ENCODE results near the gene ZNF536.

The ZNF536 gene

GRCh38 chr19:30371960-30372824, at the start of gene ZNF536:
Gene ZNF536, plus strand, starts transcription at chr19:30372384. Its CDS starts 71,179 bp downstream, at chr19:30443563.
- TF ChIP-seq, protein P1, sequence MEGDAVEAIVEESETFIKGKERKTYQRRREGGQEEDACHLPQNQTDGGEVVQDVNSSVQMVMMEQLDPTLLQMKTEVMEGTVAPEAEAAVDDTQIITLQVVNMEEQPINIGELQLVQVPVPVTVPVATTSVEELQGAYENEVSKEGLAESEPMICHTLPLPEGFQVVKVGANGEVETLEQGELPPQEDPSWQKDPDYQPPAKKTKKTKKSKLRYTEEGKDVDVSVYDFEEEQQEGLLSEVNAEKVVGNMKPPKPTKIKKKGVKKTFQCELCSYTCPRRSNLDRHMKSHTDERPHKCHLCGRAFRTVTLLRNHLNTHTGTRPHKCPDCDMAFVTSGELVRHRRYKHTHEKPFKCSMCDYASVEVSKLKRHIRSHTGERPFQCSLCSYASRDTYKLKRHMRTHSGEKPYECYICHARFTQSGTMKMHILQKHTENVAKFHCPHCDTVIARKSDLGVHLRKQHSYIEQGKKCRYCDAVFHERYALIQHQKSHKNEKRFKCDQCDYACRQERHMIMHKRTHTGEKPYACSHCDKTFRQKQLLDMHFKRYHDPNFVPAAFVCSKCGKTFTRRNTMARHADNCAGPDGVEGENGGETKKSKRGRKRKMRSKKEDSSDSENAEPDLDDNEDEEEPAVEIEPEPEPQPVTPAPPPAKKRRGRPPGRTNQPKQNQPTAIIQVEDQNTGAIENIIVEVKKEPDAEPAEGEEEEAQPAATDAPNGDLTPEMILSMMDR (IDR thresholded peaks at IDR 0.05; ENCODE audit: low read depth, low read length, missing control alignments) = no peak
- no peak for DNase-seq (ENCODE audit: low read depth)
- H3K4me3 ChIP-seq (ENCODE audit: low read depth, low read length) = no peak within 1 kb of the TSS

DNA sequence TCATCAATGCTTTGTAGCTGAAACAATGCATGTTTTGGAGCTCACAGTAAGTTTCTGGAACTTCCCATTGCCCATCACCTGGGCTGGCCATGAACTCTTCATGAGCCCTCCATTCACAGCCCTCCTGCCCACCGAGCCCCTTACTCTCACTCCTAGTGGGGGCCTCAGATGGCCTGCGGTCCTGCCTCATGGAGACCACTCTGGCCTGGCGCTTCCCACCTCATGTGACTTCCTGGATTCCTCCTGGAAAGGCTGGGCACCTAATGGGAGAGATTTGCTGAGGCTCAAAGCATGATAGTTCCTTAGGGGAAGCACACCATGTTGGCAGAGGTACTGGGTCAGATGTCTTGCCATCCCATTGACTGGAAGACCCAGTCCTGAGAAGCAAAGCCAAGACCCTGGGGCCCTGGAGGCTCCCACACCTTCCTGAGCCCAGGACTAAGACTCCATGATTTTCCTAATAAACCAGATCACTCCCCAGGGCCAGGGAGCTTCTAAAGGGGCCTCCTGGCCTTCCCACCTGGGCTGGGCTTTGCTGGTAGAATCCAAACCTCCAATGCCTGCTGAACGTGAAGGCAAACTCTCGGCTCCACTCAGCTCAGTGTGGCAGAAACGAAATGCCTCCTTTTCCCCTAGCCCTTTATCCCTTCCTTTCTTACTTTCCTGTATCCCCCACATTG, 49.4 kb upstream of the ZNF536 start:
- TF ChIP-seq, protein P1 (IDR thresholded peaks at IDR 0.05; ENCODE audit: low read depth, low read length, missing control alignments) = no peak
- DNase-seq (ENCODE audit: low read depth) = no peak
- no peak overlapping the region for H3K4me3 ChIP-seq (ENCODE audit: low read depth, low read length)

DNA sequence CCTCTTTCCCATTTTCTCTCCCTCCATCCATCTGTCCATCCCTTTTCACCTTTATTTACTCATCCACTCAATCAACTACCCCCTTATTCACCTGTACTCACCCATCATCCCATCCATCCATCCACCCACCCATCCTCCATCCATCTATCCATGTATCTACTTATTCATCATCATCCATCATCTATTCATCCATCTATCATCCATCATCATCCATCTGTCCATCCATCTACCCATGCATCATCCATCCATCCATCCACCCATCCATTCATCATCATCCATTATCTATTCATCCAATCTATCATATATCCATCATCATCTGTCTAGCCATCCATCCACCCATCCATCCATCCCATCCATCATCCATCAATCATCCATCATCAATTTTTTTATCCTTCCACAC, 48.3 kb upstream of the ZNF536 start:
- TF ChIP-seq, protein P1 (IDR thresholded peaks at IDR 0.05; ENCODE audit: low read depth, low read length, missing control alignments) = no peak
- DNase-seq (ENCODE audit: low read depth) = no peak
- H3K4me3 ChIP-seq (ENCODE audit: low read depth, low read length) = no peak overlapping the region

- no peak overlapping the region for H3K4me3 ChIP-seq (ENCODE audit: low read depth, low read length)
- TF ChIP-seq, protein P1 (IDR thresholded peaks at IDR 0.05; ENCODE audit: low read depth, low read length, missing control alignments) = no peak
- no peak for DNase-seq (ENCODE audit: low read depth)
These were observed 47.2 kb upstream of the ZNF536 start for GRCh38 chr19:30324982-30325381.

DNA sequence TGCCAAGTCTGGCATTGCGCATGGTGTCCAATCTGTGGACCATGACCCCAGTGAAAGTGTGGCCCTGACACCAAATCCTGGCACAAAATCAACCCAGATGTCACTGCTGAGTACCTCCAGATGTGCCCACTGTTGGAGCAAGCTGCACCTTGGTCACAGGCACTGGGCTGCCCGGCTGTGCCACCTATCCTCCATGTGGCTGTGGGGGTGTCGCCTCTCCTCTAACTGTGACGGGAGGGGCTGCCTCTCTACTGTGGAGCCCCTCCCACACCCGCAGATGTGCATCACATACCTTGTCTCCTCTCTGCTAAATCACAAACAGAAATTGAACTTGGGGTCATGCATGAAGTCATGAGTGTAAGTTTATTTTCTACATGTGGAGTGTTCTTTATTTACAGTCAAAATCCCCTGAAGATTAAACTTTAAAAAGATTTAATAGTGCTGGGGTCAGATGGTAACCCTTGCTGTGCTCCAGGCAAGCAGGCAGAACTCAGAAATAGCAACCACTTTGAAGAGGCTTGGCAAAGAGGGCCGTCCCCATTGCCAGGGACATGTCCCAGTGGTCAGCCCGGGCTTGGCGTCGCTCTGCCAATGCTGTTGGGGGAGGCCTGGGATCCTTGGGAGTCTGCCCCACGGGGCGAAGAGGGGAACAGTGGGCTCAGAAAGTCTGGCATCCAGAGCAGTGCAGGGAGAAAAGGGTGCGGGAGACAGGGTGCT, 46.4 kb upstream of the ZNF536 start:
- TF ChIP-seq, protein P1 (IDR thresholded peaks at IDR 0.05; ENCODE audit: low read depth, low read length, missing control alignments) = no peak
- H3K4me3 ChIP-seq (ENCODE audit: low read depth, low read length) = no peak overlapping the region
- no peak for DNase-seq (ENCODE audit: low read depth)

- H3K4me3 ChIP-seq (ENCODE audit: low read depth, low read length) = no peak overlapping the region
- no peak for DNase-seq (ENCODE audit: low read depth)
- TF ChIP-seq, protein P1 (IDR thresholded peaks at IDR 0.05; ENCODE audit: low read depth, low read length, missing control alignments) = no peak
These were observed 45.8 kb upstream of the ZNF536 start for GRCh38 chr19:30326393-30326710.

Data from GM12864 (cell line).